Spleen (tissue), 7 donors: ENCODE results near the gene RPS15.

Experiments used
- POLR2A ChIP-seq, 3 donors: fragments of 450-650 bp; IDR thresholded peaks; one replicate each; pipeline ENCODE4 v1.5.1; 2017; ENCODE audit warnings: antibody characterized with exemption in 3 of 3, mild to moderate bottlenecking in 1 of 3
- POLR2AphosphoS5 ChIP-seq, 3 donors: sonication (generic); formaldehyde crosslinking; IDR thresholded peaks; one replicate each; pipeline ENCODE4 v1.5.1; 2017; ENCODE audit warnings: antibody characterized with exemption in 3 of 3
- TF ChIP-seq, protein P1 (sequence below), 11 experiments: fragments of 200-600 bp in 7 of 11; fragments of 450-650 bp in 4 of 11; sonication (generic) in 4 of 11; IDR thresholded peaks in 8 of 11; conservative IDR thresholded peaks in 3 of 11; 1 replicate in 7 of 11; 2 replicates in 4 of 11; pipeline versions ENCODE4 v1.4.0 to v1.8.0; 2016 to 2021; ENCODE audit warnings: antibody characterized with exemption in 11 of 11, inconsistent platforms in 4 of 11, mild to moderate bottlenecking in 1 of 11
- donor health status: DM: no; HTN: no; CAD: no; lungs with moderate emphysema.
- donor health status: DM: no; HTN: no; CAD: no.
- donor health status: DM: no; HTN: no; CAD: no.

DNA sequence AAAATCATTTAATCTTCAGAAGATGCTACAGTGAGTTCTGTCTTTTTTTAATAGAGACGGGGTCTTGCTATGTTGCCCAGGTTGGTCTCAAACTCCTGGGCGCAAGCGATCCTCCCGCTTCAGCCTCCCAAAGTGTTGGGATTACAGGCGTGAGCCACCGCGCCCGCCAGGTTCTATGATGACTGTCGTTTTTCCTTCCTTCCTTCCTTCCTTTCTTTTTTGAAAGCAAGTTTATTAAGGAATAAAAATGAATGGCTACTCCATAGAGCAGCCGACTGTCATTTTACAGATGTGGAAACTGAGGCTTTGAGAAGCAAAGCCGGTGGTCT, 36.3 kb upstream of the RPS15 start:
- TF ChIP-seq, protein P1, sequence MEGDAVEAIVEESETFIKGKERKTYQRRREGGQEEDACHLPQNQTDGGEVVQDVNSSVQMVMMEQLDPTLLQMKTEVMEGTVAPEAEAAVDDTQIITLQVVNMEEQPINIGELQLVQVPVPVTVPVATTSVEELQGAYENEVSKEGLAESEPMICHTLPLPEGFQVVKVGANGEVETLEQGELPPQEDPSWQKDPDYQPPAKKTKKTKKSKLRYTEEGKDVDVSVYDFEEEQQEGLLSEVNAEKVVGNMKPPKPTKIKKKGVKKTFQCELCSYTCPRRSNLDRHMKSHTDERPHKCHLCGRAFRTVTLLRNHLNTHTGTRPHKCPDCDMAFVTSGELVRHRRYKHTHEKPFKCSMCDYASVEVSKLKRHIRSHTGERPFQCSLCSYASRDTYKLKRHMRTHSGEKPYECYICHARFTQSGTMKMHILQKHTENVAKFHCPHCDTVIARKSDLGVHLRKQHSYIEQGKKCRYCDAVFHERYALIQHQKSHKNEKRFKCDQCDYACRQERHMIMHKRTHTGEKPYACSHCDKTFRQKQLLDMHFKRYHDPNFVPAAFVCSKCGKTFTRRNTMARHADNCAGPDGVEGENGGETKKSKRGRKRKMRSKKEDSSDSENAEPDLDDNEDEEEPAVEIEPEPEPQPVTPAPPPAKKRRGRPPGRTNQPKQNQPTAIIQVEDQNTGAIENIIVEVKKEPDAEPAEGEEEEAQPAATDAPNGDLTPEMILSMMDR (IDR thresholded peaks at IDR 0.05 in 8 of 11, conservative IDR thresholded peaks at IDR 0.05 in 3 of 11) = peak in 1 of 11 experiments; percentile 27
- TF ChIP-seq POLR2AphosphoS5 (IDR thresholded peaks at IDR 0.05) = no peak
- no peak for TF ChIP-seq POLR2A (IDR thresholded peaks at IDR 0.05)
